ENCODE data around the gene CPEB1. TPM values are rescaled to one million over a fixed set of nuclear protein-coding genes. Genes with fewer than 3 reads are reported as not detected.
"Not testable (repeated sequence)": the region's sequence is repeated elsewhere in the genome, so short reads cannot be mapped to it uniquely, and the experiment has no call there.

Gene CPEB1
- total and polyA plus RNA-seq, 2 donors (not counting 1 experiment from before 2014, with no cell fraction given), result 8.4 to 62.3 TPM

DNA sequence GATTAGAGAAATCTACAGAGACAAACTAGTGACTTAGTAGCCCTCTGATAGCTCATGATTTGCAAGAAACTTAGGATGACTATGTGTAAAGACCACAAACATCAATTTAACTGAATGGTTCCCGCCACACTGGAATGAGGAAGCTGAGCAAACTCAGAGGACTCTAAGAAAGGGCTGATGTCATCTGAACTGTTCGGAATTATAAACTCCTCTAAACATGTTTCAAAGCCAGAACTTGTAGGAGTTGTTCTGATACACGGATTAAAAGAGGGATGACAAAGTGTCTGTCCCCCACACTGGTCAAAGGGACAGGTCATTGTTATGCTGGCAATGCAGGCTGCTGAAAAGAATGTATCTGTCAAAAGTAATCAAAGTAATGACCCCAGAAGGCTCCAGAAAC is 141.3 kb downstream of the CPEB1 start:
- H4K20me1 ChIP-seq (ENCODE audit: control insufficient read depth, extremely low read depth, insufficient read depth, low read length); H3K27ac ChIP-seq (ENCODE audit: insufficient read depth, low read length); H3K9me3 ChIP-seq (ENCODE audit: control insufficient read depth, insufficient read depth, low read depth, low read length); H3K4me2 ChIP-seq (ENCODE audit: extremely low read depth, insufficient read depth, low read length); H3K79me2 ChIP-seq (ENCODE audit: control insufficient read depth, insufficient read depth, low read length); H2AFZ ChIP-seq (ENCODE audit: low read length); H3K4me1 ChIP-seq (ENCODE audit: control insufficient read depth, extremely low read depth, insufficient read depth, low read length); DNase-seq (ENCODE audit: low read depth in 2 of 2); H3K4me3 ChIP-seq (replicated peaks in 1 of 4; ENCODE audit: control extremely low read depth in 1 of 4, insufficient read depth in 1 of 4, low read depth in 3 of 4, low read length in 4 of 4); H3K9ac ChIP-seq (ENCODE audit: insufficient read depth, low read length); H3K36me3 ChIP-seq (ENCODE audit: control insufficient read depth, insufficient read depth, low read length); H3K27me3 ChIP-seq (ENCODE audit: control insufficient read depth, insufficient read depth, low read length): not testable (repeated sequence)

DNA sequence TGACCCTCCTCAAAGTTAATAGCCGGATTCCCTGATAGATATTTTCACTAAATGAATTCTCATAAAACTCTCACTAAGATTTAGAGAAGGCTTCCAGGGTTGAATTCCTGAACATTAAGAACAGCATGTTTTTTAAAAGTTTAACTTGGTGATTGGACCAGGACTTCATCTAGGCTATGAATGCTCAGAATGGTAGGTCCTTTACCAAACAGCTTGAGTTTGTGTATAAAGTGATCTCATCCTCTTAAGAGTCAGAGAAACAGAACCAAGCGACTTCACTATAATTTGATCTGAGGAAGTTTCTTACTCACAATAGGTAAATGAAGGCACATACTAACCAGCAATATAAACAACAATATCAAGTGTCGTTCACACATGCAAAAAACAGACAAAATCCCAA is 143.1 kb downstream of the CPEB1 start:
- not testable (repeated sequence) for H3K4me2 ChIP-seq (ENCODE audit: extremely low read depth, insufficient read depth, low read length); H3K4me3 ChIP-seq (replicated peaks in 1 of 4; ENCODE audit: control extremely low read depth in 1 of 4, insufficient read depth in 1 of 4, low read depth in 3 of 4, low read length in 4 of 4); H3K79me2 ChIP-seq (ENCODE audit: control insufficient read depth, insufficient read depth, low read length); H3K27ac ChIP-seq (ENCODE audit: insufficient read depth, low read length); DNase-seq (ENCODE audit: low read depth in 2 of 2); H3K4me1 ChIP-seq (ENCODE audit: control insufficient read depth, extremely low read depth, insufficient read depth, low read length); H3K9ac ChIP-seq (ENCODE audit: insufficient read depth, low read length); H3K9me3 ChIP-seq (ENCODE audit: control insufficient read depth, insufficient read depth, low read depth, low read length); H3K27me3 ChIP-seq (ENCODE audit: control insufficient read depth, insufficient read depth, low read length); H3K36me3 ChIP-seq (ENCODE audit: control insufficient read depth, insufficient read depth, low read length); H2AFZ ChIP-seq (ENCODE audit: low read length); H4K20me1 ChIP-seq (ENCODE audit: control insufficient read depth, extremely low read depth, insufficient read depth, low read length)

DNA sequence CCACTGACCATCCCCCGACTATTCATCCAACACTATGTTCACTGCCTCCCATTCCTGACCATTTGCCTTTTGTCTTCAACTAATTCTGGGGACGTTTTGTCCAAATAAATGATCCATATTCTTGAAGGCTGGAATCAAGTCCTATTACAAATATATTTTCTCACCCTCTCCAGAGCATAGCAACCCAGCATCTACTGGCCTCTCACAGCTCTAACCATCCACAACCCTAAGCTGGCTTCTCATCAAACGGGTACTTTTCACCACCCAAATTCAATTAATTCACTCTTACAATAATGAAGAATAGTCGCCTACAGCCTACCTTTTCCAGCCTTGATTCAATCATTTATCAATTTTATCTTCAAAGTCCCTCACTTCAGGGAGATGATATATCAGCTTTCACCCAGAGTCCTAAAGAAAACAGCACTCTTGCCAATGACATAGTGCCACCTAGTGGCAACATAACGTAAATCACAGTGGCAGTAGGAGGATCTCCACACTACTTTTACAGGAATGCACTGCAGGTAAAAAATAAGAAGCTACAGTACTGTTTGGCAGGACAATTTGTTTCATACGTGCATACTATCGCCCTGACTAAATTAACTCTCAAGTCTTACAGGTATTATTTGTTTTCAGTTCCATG is 144.3 kb downstream of the CPEB1 start:
- H2AFZ ChIP-seq (ENCODE audit: low read length); H4K20me1 ChIP-seq (ENCODE audit: control insufficient read depth, extremely low read depth, insufficient read depth, low read length); H3K9me3 ChIP-seq (ENCODE audit: control insufficient read depth, insufficient read depth, low read depth, low read length); H3K4me2 ChIP-seq (ENCODE audit: extremely low read depth, insufficient read depth, low read length); H3K27me3 ChIP-seq (ENCODE audit: control insufficient read depth, insufficient read depth, low read length); H3K27ac ChIP-seq (ENCODE audit: insufficient read depth, low read length); H3K9ac ChIP-seq (ENCODE audit: insufficient read depth, low read length); H3K4me1 ChIP-seq (ENCODE audit: control insufficient read depth, extremely low read depth, insufficient read depth, low read length); H3K4me3 ChIP-seq (replicated peaks in 1 of 4; ENCODE audit: control extremely low read depth in 1 of 4, insufficient read depth in 1 of 4, low read depth in 3 of 4, low read length in 4 of 4); DNase-seq (ENCODE audit: low read depth in 2 of 2); H3K36me3 ChIP-seq (ENCODE audit: control insufficient read depth, insufficient read depth, low read length); H3K79me2 ChIP-seq (ENCODE audit: control insufficient read depth, insufficient read depth, low read length): not testable (repeated sequence)
- TF ChIP-seq, protein P1, sequence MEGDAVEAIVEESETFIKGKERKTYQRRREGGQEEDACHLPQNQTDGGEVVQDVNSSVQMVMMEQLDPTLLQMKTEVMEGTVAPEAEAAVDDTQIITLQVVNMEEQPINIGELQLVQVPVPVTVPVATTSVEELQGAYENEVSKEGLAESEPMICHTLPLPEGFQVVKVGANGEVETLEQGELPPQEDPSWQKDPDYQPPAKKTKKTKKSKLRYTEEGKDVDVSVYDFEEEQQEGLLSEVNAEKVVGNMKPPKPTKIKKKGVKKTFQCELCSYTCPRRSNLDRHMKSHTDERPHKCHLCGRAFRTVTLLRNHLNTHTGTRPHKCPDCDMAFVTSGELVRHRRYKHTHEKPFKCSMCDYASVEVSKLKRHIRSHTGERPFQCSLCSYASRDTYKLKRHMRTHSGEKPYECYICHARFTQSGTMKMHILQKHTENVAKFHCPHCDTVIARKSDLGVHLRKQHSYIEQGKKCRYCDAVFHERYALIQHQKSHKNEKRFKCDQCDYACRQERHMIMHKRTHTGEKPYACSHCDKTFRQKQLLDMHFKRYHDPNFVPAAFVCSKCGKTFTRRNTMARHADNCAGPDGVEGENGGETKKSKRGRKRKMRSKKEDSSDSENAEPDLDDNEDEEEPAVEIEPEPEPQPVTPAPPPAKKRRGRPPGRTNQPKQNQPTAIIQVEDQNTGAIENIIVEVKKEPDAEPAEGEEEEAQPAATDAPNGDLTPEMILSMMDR (conservative IDR thresholded peaks at IDR 0.05 in 1 of 2, IDR thresholded peaks at IDR 0.05 in 1 of 2; ENCODE audit: low read depth in 1 of 2, low read length in 2 of 2), result peak in 1 of 2 donors; percentile 18

DNA sequence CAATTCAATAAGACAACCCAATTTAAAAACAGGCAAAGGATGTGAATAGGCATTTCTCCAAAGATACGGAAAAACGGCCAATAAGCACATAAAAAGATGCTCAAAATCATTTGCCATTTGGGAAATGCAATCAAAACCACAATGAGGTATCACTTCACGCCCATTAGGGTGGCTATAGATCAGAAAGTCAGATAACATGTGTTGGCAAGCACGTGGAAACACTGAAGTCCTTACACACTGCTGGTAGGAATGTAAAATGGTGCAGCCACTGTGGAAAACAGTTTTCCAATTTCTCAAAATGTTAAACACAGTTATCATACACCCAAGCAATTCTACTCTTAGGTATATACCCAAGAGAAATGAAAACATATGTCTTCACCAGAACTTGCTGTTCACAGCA is 146.4 kb downstream of the CPEB1 start:
- not testable (repeated sequence) for H3K4me1 ChIP-seq (ENCODE audit: control insufficient read depth, extremely low read depth, insufficient read depth, low read length); H4K20me1 ChIP-seq (ENCODE audit: control insufficient read depth, extremely low read depth, insufficient read depth, low read length); H3K27me3 ChIP-seq (ENCODE audit: control insufficient read depth, insufficient read depth, low read length); H3K27ac ChIP-seq (ENCODE audit: insufficient read depth, low read length); DNase-seq (ENCODE audit: low read depth in 2 of 2); H3K36me3 ChIP-seq (ENCODE audit: control insufficient read depth, insufficient read depth, low read length); H3K9ac ChIP-seq (ENCODE audit: insufficient read depth, low read length); H2AFZ ChIP-seq (ENCODE audit: low read length); H3K4me2 ChIP-seq (ENCODE audit: extremely low read depth, insufficient read depth, low read length); H3K4me3 ChIP-seq (replicated peaks in 1 of 4; ENCODE audit: control extremely low read depth in 1 of 4, insufficient read depth in 1 of 4, low read depth in 3 of 4, low read length in 4 of 4); H3K9me3 ChIP-seq (ENCODE audit: control insufficient read depth, insufficient read depth, low read depth, low read length); H3K79me2 ChIP-seq (ENCODE audit: control insufficient read depth, insufficient read depth, low read length)

DNA sequence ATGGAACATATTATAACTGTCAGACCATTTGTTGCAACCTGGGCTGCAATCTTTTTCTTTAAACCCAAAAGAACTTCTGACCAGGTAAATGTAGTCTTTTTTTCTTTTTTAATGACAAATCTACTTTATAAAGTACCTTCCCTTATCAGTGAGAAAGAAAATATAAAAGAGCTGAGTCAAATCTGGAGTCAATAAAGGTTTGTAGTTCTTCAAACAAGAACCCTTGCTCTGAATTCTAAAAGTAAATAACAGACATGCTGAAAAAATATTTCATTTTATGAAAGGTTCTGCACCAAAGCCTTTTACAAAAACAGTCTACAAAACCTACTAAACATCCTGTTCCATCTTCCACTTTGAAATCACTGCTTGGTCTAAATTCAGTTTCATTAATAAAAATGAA is 149.2 kb downstream of the CPEB1 start:
- not testable (repeated sequence) for H3K36me3 ChIP-seq (ENCODE audit: control insufficient read depth, insufficient read depth, low read length); H3K79me2 ChIP-seq (ENCODE audit: control insufficient read depth, insufficient read depth, low read length); H3K27me3 ChIP-seq (ENCODE audit: control insufficient read depth, insufficient read depth, low read length); H3K9ac ChIP-seq (ENCODE audit: insufficient read depth, low read length); H3K9me3 ChIP-seq (ENCODE audit: control insufficient read depth, insufficient read depth, low read depth, low read length); H3K4me2 ChIP-seq (ENCODE audit: extremely low read depth, insufficient read depth, low read length); H4K20me1 ChIP-seq (ENCODE audit: control insufficient read depth, extremely low read depth, insufficient read depth, low read length); DNase-seq (ENCODE audit: low read depth in 2 of 2); H2AFZ ChIP-seq (ENCODE audit: low read length); H3K4me3 ChIP-seq (replicated peaks in 1 of 4; ENCODE audit: control extremely low read depth in 1 of 4, insufficient read depth in 1 of 4, low read depth in 3 of 4, low read length in 4 of 4); H3K4me1 ChIP-seq (ENCODE audit: control insufficient read depth, extremely low read depth, insufficient read depth, low read length); H3K27ac ChIP-seq (ENCODE audit: insufficient read depth, low read length)

Measured in fibroblast of lung (primary cell).